GM21390 (cell line): ENCODE data around the gene EFCC1.

ENCODE experiments used
- ATAC-seq: cut with Tn5 transposase; IDR thresholded peaks from one replicate; pipeline ENCODE4 v1.9.1; 2021; ENCODE audit not compliant: unreplicated experiment

The EFCC1 gene, protein sequence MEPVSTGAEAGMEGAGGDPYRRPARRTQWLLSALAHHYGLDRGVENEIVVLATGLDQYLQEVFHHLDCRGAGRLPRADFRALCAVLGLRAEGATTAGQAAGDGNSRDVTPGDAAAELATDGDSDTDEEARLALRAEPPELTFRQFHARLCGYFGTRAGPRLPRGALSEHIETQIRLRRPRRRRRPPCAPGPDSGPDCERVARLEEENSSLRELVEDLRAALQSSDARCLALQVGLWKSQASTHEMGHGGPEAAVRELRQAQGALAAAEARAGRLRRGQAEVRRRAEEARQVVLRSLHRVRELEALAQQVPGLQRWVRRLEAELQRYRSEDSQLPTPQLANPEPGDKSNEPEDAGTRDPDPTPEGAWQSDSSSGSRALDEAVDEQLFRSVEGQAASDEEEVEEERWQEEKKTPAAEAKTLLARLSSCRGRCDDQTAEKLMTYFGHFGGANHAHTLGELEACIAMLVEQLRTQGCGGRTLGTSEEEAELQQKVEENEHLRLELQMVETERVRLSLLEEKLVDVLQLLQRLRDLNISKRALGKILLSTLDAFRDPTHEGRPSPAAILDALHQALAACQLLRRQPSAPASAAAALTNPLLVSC

DNA sequence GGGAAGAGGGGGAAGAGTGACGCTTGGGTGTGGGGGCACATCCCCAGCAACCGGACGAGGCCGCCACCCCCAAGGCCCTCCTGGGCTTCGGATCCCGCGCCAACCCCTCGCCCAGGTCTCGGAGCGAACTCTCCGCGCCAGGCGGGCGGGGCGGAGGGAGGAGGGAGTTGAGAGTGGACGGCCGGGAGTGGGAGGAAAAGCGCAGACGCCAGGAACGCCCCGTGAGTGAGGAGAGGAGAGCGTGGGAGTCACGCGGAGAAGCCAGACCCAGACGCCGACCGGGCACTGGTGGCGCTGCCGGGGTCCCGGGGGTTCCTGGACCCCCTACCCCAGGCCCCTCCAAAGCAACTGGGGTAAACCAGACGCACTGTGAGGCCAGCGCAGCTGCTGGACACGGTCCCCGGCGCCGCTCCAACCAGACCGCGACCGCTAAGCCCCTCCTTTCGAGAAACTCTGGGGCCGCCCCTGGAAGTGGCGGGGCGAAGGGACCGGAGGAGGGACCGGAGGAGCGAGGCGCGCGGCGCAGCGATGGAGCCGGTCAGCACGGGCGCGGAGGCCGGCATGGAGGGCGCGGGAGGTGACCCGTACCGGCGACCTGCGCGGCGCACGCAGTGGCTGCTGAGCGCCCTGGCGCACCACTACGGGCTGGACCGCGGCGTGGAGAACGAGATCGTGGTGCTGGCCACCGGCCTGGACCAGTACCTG lies at the start of gene EFCC1:
TSS of gene EFCC1 (plus strand) at position 204 of the 705 bp plus-strand sequence. CDS start at position 529, 325 bp downstream.
- ATAC-seq: no peak

DNA sequence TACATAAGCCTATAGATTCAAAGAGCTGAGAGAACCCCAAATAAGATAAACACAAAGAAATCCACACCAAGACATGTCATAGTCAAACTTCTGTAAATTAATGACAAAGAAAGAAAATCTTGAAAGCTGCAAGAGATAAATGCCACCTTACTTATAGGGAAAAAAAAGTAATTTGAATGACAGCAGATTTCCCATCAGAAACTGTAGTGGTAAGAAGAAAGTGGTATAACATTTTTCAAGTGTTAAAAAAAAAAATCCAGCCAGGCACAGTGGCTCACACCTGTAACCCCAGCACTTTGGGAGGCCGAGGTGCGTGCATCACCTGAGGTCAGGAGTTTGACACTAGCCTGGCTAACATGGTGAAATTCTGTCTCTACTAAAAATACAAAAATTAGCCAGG lies 44.7 kb upstream of the EFCC1 start:
- no peak for ATAC-seq

DNA sequence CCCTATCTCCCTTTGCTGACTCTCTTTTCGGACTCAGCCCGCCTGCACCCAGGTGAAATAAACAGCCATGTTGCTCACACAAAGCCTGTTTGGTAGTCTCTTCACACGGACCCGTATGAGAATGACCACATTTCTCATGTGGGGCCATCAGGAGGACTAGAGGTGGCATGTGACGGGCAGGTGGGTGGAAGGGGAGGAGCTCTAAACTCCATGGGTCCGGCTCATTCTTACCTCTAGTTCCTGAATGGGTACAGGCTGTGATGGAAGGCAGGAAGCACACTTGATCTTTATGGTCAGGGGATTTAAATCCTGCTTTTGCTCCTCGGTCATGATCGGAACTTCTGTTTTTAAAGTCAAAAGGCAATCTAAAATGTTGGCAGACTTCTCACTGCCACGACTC lies 35.8 kb upstream of the EFCC1 start:
- no peak for ATAC-seq

DNA sequence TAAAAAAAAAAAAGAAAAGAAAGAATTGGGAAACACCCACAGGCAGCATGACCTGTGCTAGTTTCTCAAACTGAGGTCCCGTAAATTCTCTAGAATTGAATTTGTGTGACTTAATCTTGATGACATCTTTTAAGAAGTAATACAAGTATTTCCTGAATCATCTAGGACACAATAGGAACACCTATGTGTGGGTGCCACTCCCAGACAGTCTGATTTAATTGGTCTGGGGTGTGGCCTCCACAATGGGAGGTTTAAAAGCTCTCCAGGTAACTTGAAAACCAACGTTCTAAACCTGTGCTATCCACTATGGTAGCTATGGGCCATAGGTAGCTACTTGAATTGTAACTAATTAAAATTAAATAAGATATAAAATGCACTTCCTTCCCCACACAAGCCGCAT lies 35.3 kb upstream of the EFCC1 start:
- ATAC-seq: no peak

DNA sequence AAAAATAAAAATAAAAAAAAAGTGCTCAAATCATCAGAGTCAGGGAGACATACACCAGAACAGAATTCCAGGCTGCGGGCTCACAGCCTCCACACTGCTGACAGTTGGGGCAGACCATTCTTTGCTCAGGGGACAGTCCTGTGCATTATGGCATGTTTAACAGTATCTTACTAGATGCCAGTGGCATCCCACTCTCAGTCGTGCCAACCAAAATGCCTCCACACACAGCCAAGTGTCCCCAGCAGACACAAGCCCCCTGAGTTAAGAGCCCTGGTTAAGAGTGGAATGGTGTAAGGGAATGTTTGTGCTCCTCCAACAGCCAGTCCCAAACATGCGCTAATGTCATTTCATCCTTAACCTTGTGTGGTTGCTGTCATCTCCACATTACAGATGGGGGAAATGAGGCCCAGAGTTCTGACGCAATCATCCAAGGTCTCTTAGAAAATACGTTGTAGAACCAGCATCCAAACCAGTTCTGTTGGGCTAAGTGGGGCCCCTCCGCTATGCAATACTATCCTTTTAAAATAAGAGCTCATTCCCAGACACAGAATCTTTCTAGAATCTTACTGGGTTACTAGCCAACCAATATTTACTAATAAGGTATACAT lies 33.3 kb upstream of the EFCC1 start:
- ATAC-seq: no peak

DNA sequence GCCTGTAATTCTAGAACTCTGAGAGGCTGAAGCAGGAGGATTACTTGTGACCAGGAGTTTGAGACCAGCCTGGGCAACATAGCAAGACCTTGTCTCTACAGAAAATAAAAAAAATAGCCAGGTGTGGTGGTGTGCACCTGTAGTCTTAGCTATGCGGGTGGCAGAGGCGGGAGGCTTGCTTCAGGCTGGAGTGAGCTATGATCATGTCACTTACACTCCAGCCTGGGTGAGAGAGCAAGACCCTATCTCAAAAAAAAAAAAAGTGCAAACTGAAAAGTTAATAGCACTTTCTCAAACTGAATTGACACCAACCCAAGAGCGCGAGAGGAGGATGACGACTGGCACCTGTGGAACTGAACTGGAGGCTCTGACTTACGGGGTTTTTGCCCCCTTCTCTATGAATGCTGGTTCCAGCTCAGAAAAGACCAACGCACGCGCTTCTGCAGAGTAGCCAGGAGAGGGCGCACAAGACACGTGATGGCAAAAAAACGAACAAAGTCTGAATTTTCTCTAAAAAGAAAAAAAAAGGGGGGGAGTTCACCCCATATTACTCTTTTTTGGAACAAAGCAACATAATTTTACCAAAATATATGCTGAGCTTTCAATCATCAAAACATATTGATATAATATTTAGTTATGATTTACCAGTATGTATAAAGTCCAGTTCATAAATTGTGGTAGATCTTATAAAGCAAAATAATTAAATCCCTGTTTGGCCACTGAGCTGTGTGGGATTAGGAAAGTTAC lies 30.9 kb upstream of the EFCC1 start:
- no peak for ATAC-seq

DNA sequence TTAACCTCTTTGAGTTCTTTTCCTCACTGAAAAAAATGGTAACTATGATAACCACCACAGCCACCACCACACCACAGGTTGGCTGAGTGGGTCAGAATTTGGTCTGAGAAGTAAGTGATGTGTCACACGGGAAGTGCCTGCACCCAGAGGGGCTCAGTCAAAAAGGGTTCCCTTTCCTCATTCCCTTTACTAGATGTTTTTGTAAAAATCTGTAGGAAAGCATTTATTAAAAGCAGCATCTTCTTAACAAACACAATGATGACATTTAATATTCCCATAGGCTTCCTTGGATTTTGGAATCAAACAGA lies 30.4 kb upstream of the EFCC1 start:
- no peak for ATAC-seq

DNA sequence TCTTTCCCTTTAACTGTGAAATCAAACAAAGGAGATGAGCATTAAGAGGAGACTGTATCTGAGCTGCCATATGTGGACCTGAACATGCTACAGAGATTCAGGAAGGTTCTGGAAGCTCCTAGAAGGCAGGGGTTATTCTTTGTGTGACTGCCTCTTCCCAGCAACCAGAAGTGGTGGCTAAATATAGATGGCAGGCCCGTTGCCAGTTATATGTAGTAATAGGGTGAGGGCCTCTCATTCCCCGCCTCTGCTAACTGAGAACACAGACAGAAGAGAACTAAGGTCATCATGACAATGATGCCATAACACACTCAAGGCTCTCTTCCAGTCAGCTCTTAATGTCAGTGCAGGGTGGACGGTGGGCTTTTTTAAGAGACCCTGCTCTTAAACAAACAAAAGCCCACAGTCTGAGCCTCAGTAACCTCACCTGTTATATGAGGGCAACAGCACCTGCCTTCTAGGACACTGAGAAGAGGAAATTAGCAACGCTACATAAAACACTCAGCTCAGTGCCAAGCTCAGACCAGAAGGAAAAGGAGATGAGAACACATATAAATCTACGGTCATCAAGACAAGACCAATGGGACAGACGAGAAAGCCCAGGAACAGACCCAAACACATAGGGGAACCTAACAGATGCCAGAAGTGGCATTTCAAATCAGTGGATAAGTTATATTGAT lies 29.5 kb upstream of the EFCC1 start:
- ATAC-seq: no peak

DNA sequence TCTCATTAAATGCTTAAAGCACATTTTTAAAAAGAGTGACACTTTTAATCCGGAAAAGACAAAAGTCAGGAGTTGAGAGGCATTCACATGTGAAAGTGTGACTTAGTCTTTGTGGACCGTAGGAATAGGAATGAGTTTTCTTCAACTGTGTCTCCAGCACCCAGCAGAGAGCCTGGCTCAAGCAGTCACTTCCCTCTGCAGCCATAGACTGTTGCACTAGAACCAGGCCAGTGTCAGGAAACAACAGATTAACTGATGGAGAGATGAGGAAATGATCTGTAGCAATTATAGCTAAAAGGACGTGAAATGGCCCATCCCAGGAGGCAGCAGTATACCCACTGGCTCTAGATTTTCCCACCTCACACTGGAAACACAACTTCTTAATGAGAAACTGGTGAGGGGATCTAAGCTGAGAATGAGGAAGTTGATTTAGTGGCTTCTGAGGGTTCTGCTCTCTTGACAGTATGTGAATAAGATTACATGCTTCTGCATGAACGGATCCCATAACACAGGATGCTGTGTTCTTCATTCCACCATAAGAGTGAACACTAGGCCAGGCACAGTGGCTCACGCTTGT lies 27.0 kb upstream of the EFCC1 start:
- ATAC-seq: no peak

DNA sequence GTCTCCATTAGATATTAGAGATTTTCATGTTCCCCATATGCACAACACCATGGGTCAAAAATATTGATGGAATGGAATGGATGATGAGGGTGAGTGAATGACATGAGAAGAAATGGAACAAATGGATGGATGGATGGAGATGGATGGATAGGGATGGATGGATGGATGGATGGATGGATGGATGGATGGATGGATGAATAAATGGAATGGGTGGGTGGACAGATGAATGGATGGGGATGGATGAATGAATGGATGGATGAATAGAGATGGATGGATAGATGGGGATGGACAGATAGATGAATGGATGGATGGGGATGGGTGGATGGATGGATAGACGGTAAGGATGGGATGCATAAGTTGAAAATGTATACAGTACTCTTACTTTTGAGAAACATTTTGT lies 25.8 kb upstream of the EFCC1 start:
- ATAC-seq: no peak

DNA sequence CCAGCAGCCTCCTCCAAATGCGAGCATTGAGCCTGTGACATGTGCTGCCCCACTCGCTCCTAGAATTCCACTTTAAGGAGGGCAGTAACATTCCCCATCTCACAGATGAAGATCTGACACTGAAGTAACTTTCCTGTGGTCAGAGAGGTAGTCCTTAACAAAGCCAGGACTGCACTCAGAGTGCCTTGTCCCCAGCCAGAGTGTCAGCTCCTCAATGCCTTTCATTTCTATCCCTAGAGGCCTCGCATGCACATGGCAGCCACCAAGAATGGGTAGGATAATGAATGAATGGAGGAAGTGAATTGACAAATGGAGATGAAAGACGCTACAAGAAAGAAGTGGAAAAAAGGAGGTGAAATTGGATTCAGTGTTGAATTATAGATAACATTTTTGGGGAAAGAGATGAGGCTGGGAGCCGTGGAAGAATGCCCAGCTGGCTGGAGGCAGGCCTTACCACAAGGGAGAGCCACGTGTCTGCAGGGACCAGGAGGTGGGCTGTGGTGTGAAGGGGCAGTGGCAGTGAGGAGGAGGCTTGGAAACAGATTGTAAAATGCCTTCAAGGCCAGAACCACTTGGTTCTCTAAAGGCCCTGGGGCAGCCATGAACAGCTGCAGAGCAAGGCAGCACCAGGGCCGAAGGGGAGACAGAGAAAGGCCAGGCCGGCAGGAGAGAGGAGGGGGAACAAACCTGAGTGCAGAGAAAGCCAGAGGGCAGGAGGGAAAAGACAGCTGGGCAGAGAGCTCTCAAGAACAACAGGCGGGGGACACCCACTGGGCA lies 17.6 kb upstream of the EFCC1 start:
- no peak for ATAC-seq

DNA sequence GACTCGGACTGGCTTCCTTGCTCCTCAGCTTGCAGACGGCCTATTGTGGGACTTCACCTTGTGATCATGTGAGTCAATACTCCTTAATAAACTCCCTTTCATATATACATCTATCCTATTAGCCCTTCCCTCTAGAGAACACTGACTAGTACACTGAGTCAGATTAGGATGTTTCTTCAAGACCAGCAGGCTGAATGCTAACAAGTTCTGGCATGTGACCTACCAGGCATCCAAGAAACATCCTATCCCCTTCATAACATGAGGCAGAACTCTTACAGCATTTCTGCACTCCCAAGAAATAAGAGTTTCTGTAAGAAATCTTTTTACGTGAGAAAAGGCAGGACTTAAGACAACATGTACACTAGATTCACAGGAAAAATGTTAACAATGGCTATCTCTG lies 16.5 kb upstream of the EFCC1 start:
- no peak for ATAC-seq

DNA sequence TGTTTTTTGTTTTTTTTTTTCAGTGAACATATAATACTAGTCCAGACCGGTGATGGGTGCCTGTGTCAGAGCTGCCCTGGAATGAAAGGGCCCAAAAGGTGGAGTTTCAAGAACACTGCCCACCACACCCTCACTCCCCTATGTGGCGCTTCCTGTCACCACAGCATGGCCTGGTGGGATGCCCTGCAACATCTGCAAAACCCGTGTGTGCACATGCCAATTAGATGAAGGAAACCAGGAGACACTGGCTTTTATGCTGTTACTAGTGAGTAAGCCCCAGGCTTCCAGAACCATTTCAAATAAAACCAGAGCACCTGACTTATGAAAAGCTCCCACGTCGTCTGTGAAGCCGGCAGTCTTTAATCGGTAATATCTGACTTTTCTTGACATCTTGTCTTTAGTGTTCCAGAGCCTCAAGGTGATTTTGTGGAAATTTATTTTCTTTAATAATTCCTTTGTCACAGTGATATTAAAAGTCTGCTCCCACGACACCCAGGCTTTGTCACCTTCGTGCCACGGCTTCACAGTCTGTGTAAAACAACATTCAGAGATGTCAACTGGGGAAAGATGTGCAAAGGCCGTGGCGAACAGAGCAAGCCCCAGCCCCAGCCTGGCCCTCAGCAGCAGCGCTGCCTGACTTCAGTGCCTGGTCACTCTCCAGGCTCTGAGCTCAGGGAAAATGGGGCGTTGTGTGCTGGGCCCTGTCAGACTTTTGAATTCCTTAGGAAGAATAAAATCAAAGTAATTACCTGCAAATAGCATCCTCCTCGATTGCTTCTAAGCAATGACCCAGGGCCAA lies 13.6 kb upstream of the EFCC1 start:
- ATAC-seq: no peak

DNA sequence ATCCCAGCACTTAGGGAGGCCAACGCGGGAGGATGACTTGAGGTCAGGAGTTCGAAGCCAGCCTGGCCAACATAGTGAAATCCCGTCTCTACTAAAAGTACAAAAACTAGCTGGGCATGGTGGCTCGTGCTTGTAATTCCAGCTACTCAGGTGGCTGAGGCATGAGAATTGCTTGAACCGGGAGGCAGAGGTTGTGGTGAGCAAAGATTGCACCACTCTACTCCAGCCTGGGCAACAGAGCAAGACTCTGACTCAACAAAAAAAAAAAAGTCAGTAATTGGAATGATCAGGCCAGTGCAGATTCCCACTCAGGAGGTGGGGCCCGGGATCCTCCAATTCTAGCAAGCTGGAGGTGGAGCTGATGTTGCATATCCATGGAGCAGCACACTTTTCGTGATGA lies 12.8 kb upstream of the EFCC1 start:
- no peak for ATAC-seq

DNA sequence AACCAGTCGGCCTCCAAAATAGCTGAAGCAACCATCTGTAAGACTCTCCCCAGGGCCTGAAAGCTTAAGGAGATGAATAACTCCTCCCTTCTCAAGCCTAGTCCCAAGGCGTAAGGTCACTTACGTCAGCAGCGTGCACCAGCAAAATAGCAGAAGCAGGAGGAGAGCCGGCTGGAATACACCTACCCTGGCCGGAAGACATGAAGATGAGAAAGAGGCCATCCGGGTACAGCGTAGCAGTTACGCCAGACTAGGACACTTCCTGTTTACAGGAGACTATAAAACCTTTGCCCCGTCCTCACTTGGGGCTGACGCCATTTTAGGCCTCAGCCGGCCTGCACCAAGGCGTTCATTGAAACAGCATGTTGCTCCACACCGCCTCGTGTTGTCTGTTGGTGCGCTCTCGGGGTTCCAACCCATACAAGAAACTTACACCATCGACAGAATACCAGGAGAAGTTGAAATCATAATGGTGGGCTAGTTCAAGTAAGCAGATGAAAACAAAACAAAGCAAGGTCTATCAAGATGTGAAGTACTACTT lies 9.7 kb upstream of the EFCC1 start:
- ATAC-seq: no peak

DNA sequence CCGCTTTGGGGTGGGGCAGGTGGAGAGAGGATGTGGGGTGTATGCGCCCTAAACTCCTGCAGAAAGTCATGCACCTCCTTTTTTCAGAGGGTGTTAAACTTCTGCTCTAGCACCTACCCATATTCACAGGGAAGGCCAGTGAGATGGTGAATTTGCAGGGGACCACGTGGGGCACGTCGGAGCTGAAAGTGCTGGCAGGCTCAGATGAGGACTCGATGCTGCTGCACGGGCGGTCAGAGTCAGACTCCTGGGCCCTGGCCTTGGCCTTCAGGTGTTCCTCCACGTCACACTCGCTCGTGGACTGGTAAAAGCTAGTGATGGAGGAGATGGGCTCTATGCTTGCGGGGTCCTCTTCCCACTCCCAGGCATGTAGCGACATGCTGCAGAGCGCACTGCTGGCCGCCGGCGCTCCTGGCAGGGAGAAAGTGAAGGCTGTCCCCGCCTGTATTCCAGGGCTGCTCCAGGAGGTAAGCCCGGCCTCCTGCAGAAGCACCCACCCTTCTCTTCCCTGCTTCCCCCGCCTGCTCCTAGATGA lies 8.1 kb upstream of the EFCC1 start:
- no peak for ATAC-seq

DNA sequence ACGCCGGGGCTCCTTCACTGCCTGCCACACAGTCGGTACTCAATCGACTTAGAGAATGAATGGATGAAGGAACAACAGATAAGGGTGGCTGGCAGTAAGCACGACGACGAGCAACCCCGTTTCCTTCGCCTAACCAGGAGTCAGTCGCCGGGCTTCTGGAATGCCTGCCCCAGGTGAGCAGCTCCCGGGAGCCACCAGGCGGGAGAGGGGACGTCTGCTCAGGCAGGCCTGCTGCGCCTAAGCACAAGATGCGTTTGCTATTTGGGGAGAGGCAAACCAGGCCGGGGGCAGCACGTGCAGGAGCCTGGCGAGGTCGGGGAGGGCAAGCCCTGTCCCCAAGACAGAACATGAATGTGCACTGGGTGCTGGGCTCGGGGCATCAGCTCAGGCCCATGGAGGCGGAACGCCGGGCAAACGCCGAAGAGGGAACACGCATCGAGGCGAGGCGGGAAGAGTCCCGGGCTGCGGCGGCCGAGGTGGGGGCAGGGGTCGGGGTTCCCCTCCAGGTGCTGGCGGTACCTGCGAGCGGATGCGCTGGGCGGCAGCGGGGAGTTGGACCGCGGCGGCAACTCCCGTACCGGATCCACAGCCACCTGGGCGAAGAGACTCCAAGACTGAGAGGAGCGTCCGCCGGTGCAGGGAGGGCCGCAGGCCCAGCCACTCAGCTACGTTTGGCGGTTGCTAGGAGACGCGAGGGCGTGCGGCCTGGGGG lies 7.5 kb upstream of the EFCC1 start, which contains the start of gene CFAP92:
TSS of gene CFAP92 (minus strand) at position 616 of the 712 bp plus-strand sequence. CDS start 772 bp downstream, outside the sequence.
- ATAC-seq: peak; percentile 92
